GM19395 (cell line): ENCODE results near the gene EFHD1.
"Not testable (repeated sequence)": the region's sequence is repeated elsewhere in the genome, so short reads cannot be mapped to it uniquely, and the experiment has no call there.

Source experiments
- ATAC-seq: cut with Tn5 transposase; IDR thresholded peaks from one replicate; pipeline ENCODE4 v1.9.1; 2021; ENCODE audit warnings: mild to moderate bottlenecking, moderate library complexity; ENCODE audit not compliant: unreplicated experiment

The EFHD1 gene

DNA sequence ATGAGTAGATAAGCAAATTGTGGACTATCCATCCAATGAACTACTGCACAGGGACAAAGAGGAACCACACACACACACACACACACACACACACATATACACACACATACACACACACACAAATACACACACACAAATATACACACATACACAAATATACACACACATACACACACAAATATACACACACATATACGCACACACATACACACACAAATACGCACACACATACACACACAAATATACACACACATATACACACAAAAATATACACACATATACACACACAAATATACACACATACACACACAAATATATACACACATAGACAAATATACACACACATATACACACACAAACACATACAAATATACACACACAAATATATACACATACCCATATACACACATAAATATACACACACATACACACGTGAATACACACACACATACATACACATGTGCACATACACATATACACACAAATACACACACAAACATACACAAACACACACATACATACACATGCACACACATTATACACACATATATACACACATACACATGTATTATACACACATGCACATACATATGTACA is 19.8 kb upstream of the EFHD1 start:
- ATAC-seq: no peak

DNA sequence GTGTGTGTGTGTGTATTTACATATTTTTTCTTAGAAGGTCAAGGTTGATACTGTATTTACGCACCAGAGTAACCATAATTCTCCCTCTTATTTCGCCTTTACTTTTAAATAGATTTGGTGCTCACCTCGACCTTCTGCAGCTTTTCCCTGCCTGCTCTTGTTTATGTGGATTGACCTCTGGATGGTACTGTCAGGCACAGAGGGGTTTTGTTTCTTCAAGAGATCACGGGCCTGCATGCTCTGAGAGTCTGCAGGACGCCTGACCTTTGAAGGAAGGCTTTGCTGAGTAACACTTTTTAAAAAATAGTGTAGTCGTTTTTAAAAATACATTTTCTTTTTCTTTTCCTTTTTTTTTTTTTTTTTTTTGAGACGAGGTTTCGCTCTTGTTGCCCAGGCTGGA is 18.1 kb upstream of the EFHD1 start:
- ATAC-seq: no peak

DNA sequence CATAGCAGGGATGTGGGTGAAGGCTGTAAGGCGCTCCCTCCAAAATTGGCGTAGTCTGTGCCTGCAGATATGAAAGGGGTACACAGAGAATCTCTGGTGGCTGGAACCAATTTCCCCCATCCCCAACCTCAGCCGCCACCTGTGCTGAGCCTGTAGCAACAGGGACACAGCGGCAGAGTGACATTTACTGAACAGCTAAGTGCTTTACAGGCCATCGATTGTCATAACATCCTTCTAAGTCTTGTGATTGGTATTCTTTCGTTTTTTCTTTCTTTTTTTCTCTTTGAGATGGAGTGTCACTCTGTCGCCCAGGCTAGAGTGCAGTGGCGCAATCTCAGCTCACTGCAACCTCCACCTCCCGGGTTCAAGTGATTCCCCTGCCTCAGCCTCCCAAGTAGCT is 12.2 kb upstream of the EFHD1 start:
- ATAC-seq: no peak

- no peak for ATAC-seq
These were observed 10.8 kb upstream of the EFHD1 start for GRCh38 chr2:232622563-232622962.

DNA sequence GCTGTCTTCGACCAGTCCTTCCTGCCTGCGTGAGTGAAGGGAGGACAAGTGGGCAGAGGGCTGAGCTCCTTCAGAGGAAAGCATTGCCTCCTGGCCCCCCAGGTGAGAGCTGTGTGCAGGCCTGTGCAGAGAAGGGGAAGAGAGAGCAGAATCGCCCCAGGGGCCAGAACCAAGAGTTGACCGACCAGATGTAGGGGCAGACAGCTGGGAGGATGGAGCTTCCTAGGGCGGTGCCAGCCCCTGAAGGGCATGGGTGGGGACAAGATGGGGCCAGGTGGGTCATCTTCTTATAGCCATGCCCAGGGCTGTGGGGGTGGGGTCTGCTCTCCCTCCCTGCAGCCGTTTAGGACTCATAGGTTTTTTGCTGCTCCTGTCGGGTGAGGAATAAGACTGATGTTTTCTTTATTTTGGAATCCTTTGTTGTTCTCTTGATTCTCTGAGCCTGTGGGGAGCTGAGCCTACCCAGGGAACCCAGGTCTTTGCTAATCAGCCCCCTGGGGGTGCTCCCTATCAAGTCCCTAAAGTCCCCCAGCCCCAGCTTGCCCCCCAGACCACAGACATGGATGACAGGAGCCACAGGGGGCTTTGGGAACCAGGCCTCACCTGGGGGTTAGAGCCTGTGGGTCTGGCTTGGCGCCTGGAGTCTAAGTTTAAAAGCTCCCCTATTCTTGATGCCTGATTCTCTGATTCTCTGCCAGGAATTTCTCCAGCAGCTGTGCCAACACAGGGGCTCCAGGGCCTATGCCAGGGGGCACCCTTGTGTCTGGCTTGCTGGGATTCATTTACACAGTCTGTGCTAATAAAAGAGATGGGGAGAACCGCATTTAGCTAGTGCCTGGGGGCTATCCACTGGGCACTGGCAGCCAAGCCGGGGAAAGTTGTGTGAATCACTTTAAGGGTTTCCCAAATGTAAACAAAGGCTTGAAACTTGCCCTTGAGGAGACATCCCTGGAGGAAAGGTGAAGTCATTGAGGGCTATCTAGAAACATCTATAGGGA is 9.3 kb upstream of the EFHD1 start:
- ATAC-seq: no peak

- ATAC-seq: no peak
These were observed 6.8 kb upstream of the EFHD1 start for GRCh38 chr2:232626584-232626983.

- no peak for ATAC-seq
These were observed 4.8 kb upstream of the EFHD1 start for GRCh38 chr2:232628466-232629128.

DNA sequence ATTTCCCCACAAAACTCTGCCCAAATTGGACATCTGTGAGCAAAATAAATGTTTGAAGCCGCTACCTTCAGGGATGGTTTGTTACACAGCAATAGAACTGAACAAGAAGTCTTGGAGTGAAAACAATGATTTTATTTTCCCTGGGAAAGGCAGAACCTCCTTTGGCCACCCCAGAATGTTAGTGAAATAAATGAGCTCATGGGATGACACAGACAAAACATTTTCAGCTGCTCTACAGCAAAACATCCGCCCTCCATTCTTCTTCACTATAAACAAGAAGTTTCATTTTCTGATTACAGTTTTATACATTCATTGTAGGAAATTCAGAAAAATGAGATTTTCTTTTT is 4.3 kb upstream of the EFHD1 start:
- ATAC-seq: no peak

DNA sequence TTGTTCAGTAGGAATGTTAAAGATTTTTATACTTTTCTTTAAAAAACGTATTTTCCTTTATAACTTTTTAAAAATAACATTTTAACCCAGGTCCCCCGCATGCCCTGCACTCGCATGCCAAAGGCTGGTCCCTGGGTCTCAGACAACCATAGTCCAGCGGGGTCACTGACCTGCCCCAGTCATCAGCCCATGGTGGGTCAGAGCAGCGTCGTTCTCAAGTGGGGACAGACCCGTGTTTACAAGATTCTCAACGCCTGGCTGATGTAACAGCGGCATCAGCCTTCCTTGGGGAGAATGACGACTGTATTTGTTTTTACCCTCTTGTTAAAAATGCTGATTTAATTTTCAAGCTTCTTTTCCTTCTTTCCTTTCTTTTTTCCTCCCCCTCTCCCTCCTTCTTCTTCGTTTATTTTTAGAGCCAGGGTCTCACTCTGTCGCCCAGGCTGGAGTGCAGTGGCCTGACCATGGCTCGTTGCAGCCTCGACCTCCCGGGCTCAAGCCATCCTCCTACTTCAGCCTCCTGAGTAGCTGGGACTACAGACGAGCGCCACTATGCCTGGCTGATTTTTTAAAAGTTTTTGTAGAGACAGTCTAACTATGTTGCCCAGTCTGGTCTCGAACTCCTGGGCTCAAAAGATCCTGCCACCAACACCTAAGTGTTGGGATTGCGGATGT is 1.0 kb upstream of the EFHD1 start:
- ATAC-seq: no peak

- ATAC-seq: no peak
These were observed 446 bp upstream of the EFHD1 start for GRCh38 chr2:232632904-232633412.

DNA sequence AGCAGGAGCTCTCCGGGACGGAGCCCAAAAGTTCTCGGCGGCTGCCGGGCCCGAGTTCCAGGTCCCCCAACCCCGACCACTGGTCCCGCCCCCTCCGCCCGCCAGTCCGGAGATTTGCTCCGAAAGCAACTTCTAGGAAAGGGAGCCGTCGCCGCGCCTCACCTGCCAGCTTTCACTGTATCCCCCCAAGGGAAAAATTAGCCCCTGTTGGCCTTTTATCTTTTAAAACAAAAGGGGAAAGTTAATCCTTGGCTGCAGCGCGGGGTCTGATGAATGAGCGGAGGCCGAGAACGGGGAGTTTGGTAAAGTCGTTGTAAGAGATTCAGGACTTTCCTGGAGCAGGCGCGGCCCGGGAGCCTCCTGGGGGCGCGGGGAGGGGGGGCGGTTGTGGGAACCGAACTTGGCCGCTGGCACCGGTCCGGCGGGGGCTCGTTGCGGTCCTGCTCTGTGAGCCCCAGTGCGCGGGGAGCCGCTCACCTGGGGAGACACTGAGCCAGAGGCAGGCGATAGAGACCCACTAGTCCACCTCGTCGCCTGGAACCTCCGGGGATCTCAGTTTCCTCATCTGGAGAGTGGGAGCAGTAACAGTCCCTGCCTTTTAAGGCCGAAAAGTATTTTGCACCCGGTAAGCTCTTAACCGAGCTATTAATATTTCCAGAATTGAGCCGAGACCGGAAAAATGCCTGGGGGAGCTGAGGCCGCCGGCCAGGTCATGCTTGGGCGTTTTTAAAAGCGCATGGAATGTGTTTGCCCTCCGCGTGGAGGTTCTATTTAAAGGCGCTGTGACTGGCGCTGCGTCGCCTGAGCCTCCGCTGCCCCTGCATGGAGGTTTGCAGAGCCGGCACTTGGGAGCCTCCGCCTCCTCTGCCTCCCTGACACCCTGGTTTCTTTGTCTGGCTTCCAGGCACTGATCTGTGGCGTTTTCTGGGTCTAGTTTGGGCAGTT is 1.1 kb downstream of the EFHD1 start:
- ATAC-seq: no peak

- not testable (repeated sequence) for ATAC-seq
These were observed 2.0 kb downstream of the EFHD1 start for GRCh38 chr2:232635376-232635775.

- ATAC-seq: no peak
These were observed 2.4 kb downstream of the EFHD1 start for GRCh38 chr2:232635820-232636219.

GRCh38 chr2:232636788-232637420 is 3.5 kb downstream of the EFHD1 start:
- no peak for ATAC-seq

GRCh38 chr2:232637866-232638583 is 4.6 kb downstream of the EFHD1 start:
- ATAC-seq: no peak

DNA sequence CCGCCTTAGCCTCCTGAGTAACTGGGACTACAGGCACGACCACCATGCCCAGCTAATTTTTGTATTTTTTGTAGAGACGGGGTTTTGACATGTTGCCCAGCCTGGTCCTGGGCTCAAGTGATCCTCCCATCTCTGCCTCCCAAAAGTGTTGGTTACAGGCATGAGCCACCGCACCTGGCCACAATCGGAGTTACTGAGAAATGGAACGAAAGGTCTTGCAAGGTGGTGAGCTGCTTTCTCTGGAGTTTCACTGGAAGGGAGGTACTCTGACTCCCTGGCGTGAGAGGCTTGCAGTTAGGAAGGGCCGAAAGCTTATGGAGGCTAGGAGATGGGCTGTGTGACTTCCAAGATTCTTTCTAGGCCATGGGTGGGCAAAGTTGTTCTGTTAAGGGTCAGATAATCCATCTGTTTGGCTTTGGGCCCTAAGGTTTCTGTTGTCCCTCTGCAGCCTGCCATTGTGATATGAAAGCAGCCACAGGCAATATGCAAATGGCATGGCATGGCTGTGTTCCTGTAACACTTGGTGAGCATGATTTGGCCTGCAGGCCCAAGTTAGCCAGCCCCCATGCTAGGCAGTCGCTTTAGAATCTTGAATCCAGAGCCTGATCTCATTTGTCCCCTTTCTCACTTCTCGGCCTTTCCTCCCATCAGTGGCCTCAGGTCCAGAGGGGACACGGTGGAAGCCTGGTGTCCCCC is 7.9 kb downstream of the EFHD1 start:
- ATAC-seq: no peak

- ATAC-seq: no peak
These were observed 9.7 kb downstream of the EFHD1 start for GRCh38 chr2:232643147-232643425.

GRCh38 chr2:232643813-232644347 is 10.5 kb downstream of the EFHD1 start:
- no peak for ATAC-seq
